Measurements from ENCODE around the gene KCNQ1OT1.

KCNQ1OT1 gene

GRCh38 chr11:2731130-2732125, 31.6 kb upstream of the KCNQ1OT1 start:
- in situ Hi-C loops (cut with MboI; ENCODE audit: low sequenced_read_pairs, unreplicated experiment): loop anchor here (25.0 kb wide), 1 partner anchor 94 kb away; no protein-coding TSS in a partner anchor
- no peak for DNase-seq (ENCODE audit: low spot score)
- no peak for TF ChIP-seq CTCF (IDR thresholded peaks at IDR 0.05; ENCODE audit: borderline replicate concordance, control extremely low read depth, extremely low read depth, insufficient read depth, missing control alignments)

DNA sequence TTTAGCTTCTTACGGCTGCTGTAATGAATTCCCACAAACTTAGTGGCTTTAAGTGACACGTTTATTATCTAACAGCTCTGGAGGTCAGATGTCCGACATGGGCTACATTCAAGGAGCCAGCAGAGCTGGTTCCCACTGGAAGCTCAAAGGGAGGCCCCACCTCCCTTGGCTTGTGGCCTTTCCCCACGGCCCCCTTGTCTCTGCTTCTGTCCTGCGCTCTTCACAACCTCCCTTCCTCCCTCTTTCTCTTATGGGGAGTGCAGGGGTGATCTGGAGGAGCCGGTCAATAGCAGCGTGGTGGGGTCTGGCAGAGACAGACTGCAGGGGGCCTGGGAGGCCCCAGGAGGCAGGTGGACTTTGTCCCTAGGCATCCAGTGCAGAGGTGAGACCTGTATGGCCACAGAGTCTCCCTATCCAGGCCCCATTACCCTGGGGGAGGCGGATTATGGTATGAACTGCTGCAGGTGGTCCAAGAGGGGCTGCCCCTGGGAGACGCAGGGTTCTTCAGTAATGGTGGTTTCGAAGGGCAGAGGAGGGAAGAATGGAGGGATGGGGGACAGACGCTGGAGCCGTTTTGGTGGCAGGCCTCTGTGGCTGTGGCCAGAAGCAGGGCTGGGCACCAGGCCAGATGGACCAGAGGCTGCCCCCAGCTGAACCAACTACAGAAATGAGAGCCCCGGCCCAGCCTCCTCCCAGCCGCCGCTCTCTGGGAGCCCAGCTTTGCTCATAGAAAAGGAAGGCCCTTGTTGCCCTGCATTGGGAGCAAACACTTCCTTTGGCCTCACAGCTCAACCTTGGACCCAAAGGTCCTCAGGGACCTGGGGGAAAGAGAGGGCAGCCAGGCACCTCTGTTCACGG, 30.7 kb upstream of the KCNQ1OT1 start:
- DNase-seq (ENCODE audit: low spot score): no peak
- TF ChIP-seq CTCF (IDR thresholded peaks at IDR 0.05; ENCODE audit: borderline replicate concordance, control extremely low read depth, extremely low read depth, insufficient read depth, missing control alignments): no peak
- in situ Hi-C loops (cut with MboI; ENCODE audit: low sequenced_read_pairs, unreplicated experiment): loop anchor here (25.0 kb wide), 1 partner anchor 93 kb away; no protein-coding TSS in a partner anchor

GRCh38 chr11:2729841-2730240, 30.0 kb upstream of the KCNQ1OT1 start:
- no peak for DNase-seq (ENCODE audit: low spot score)
- in situ Hi-C loops (cut with MboI; ENCODE audit: low sequenced_read_pairs, unreplicated experiment): loop anchor here (25.0 kb wide), 1 partner anchor 93 kb away; no protein-coding TSS in a partner anchor
- TF ChIP-seq CTCF (IDR thresholded peaks at IDR 0.05; ENCODE audit: borderline replicate concordance, control extremely low read depth, extremely low read depth, insufficient read depth, missing control alignments): no peak

DNA sequence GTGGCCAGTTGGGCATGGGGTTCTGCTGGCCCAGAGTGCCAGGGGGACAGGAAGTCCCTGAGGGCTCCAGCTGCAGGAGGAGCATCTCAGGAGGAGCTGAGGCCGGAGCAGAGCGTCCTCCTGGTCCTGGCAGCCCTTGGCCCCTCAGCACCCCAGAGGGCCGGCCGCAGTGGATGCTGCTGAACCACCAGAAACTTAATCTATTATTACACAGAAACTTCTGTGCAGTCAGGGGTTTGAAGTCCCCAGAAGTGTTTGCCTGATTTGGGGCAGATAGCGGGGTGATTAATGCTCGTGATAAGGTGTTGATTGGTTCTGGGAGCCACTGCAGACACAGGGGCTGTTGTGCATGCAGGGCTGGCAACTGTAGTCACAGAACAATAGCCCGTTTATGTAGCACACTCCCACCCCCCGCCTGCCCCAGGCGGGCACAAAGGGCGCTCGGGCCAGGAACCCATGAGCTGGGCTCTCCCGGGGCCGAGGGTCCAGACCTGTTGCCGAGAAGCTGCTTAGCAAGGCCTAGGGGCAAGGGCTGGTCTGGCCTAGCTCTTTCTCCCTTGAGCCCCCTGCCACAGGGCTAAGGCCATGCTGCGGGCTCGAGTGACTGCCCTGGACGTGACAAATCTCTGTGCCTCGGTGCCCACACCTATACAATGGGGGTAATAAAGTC, 29.0 kb upstream of the KCNQ1OT1 start:
- DNase-seq (ENCODE audit: low spot score): no peak
- in situ Hi-C loops (cut with MboI; ENCODE audit: low sequenced_read_pairs, unreplicated experiment): loop anchor here (25.0 kb wide), 1 partner anchor 91 kb away; no protein-coding TSS in a partner anchor
- no peak for TF ChIP-seq CTCF (IDR thresholded peaks at IDR 0.05; ENCODE audit: borderline replicate concordance, control extremely low read depth, extremely low read depth, insufficient read depth, missing control alignments)

GRCh38 chr11:2728128-2728662, 28.4 kb upstream of the KCNQ1OT1 start:
- TF ChIP-seq CTCF (IDR thresholded peaks at IDR 0.05; ENCODE audit: borderline replicate concordance, control extremely low read depth, extremely low read depth, insufficient read depth, missing control alignments): no peak
- DNase-seq (ENCODE audit: low spot score): no peak
- in situ Hi-C loops (cut with MboI; ENCODE audit: low sequenced_read_pairs, unreplicated experiment): loop anchor here (25.0 kb wide), 1 partner anchor 91 kb away; no protein-coding TSS in a partner anchor

All from GM13976 (cell line).